Measurements from ENCODE around the gene KIN.
"Not testable (repeated sequence)": the region's sequence is repeated elsewhere in the genome, so short reads cannot be mapped to it uniquely, and the experiment has no call there.

The KIN gene

DNA sequence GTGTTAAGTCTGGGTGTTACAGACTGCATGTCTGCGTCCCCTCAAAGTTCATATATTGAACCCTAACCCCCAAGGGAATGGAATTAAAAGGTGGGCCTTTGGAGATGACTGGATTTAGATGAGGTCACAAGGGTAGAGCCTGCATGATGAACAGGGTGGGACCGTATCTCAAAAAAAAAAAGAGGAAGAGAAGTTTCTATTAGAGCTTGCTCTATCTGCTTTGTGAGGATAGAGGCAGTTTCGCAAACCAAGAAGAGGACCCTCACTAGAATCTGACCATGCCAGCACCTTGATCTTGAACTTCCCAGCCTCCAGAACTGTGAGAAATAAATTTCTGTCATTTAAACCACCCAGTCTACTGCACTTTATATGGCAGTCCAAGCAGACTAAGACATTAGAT, 1.4 kb downstream of the KIN start:
- no peak for DNase-seq (ENCODE audit: low read depth)
- peak overlapping the region; percentile 98 for H3K4me3 ChIP-seq (ENCODE audit: low read length)
- no peak for TF ChIP-seq CTCF (conservative IDR thresholded peaks at IDR 0.05; ENCODE audit: low read depth, low read length)

DNA sequence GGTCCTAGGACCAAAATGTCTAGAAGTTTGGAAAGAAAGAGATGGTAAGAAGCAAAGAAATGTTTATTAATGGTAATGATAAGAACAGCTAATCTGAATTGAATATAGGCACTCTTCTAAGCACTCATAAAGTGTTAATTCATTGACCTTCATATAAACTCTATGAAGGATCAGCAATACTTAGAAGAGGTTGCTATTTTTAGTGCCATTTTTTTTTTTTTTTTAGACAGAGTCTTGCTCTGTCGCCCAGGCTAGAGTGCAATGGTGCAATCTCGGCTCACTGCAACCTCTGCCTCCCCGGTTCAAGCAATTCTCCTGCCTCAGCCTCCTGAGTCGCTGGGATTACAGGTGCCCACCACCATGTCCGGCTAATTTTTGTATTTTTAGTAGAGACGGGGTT, 5.6 kb downstream of the KIN start:
- H3K4me3 ChIP-seq (ENCODE audit: low read length); DNase-seq (ENCODE audit: low read depth): not testable (repeated sequence)

DNA sequence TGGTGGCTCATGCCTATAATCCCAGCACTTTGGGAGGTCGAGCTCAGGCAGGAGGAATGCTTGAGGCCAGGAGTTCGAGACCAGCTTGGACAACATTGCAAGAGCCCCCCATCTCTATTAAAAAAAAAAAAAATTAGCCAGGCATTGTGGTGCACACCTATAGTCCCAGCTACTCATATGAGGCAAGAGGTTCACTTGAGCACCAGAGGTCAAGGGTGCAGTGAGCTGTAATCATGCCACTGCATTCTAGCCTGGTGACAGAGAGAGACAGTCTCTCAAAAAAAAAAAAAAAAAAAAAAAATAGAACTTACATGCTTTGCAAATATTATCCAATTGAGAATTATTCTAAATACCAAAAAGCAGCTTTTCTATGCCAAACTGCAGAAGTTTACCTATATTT, 11.0 kb downstream of the KIN start:
- H3K4me3 ChIP-seq (ENCODE audit: low read length): no peak overlapping the region
- DNase-seq (ENCODE audit: low read depth): no peak
- TF ChIP-seq CTCF (conservative IDR thresholded peaks at IDR 0.05; ENCODE audit: low read depth, low read length): no peak

DNA sequence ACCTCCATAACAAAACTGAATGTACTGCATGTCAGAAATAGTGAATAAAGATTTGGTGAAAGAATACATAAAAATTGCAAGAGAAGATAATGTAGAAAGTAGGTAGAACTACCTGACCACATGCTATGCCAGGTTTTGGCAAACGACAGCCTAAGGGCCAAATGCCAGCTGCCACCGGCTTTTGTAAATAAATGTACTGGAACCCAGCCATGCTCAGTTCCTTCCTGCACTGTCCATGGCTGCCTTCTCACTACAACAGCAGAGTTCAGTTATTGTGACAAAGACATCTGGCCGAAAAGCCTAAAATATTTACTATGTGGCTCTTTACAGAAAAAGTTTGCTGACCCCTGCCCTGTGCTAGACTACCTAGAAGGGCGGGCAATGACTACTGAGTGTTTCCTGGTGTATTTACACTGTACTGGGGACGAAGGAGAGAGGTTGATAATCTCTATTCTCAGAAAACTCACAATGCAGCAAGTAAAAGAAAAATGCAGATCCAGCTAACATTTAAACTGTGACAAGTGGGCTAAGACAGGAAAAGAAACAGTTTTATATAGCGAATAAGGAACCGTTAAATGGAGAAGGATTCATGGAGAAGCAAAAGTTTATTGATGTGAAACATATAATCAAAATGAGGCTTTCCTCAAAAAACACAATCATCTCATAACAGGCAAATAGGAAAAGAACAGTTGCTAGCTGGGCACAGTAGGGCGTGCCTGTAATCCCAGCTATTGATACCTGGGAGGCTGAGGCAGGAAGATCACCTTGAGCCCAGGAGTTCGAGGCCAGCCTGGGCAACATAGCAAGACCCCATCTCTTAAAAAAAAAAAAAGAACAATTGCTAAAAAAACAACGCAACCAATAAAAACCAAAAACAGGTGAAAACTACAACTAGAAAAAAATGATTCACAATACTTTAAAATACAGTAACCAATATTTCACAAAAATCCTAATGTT, 13.7 kb downstream of the KIN start:
- H3K4me3 ChIP-seq (ENCODE audit: low read length): no peak overlapping the region
- TF ChIP-seq CTCF (conservative IDR thresholded peaks at IDR 0.05; ENCODE audit: low read depth, low read length): no peak
- DNase-seq (ENCODE audit: low read depth): no peak

DNA sequence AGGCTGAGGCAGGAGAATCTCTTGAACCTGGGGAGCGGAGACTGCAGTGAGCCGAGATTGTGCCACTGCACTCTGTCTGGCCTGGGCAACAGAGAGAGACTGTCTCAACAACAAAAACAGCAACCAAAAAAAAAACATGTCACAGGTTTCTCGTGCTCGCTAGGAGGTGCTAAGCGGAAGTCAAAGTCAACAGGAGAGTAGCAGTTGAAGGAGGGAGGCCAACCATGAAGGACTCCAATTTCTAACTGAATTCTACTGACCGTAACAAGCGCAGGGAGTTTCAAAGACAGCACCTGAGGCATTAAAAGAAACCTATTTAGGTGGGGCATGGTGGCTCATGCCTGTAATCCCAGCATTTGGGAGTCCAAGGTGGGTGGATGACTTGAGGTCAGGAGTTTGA, 19.4 kb downstream of the KIN start:
- DNase-seq (ENCODE audit: low read depth): no peak
- no peak overlapping the region for H3K4me3 ChIP-seq (ENCODE audit: low read length)
- no peak for TF ChIP-seq CTCF (conservative IDR thresholded peaks at IDR 0.05; ENCODE audit: low read depth, low read length)

- no peak for DNase-seq (ENCODE audit: low read depth)
- no peak for TF ChIP-seq CTCF (conservative IDR thresholded peaks at IDR 0.05; ENCODE audit: low read depth, low read length)
- no peak overlapping the region for H3K4me3 ChIP-seq (ENCODE audit: low read length)
These were observed 20.6 kb downstream of the KIN start for GRCh38 chr10:7767209-7767608.

- no peak overlapping the region for H3K4me3 ChIP-seq (ENCODE audit: low read length)
- TF ChIP-seq CTCF (conservative IDR thresholded peaks at IDR 0.05; ENCODE audit: low read depth, low read length): no peak
- no peak for DNase-seq (ENCODE audit: low read depth)
These were observed 21.6 kb downstream of the KIN start for GRCh38 chr10:7766241-7766640.
